PFSK-1 (cell line): ENCODE measurements around the gene CRIP2.

ENCODE experiments used
- FOXP2 ChIP-seq: optimal IDR thresholded peaks from 2 replicates; pipeline ENCODE3; 2011; ENCODE audit warnings: borderline replicate concordance, control low read depth, inconsistent platforms; ENCODE audit not compliant: insufficient read depth; ENCODE audit errors: extremely low read length, extremely low read depth
- POLR2AphosphoS5 ChIP-seq: IDR thresholded peaks from 2 replicates; pipeline ENCODE4 v1.6.1; 2012; ENCODE audit warnings: low read depth, mild to moderate bottlenecking, control low read depth, low read length, moderate library complexity
- REST ChIP-seq, 2 experiments: IDR thresholded peaks; 2 replicates each; pipeline versions ENCODE4 v1.6.1 to v1.8.0; 2011 to 2012; ENCODE audit warnings: low read depth in 2 of 2, low read length in 2 of 2, control low read depth in 1 of 2, inconsistent platforms in 1 of 2, mild to moderate bottlenecking in 1 of 2, moderate library complexity in 1 of 2; ENCODE audit not compliant: insufficient read depth in 1 of 2
- SIN3A ChIP-seq: IDR thresholded peaks from 2 replicates; pipeline ENCODE4 v1.6.1; 2012; ENCODE audit warnings: mild to moderate bottlenecking, low read length, moderate library complexity, borderline replicate concordance; ENCODE audit not compliant: insufficient read depth
- TAF1 ChIP-seq: IDR thresholded peaks from 2 replicates; pipeline ENCODE4 v1.6.1; 2012; ENCODE audit warnings: low read length, control low read depth, borderline replicate concordance; ENCODE audit not compliant: insufficient read depth

Gene CRIP2

DNA sequence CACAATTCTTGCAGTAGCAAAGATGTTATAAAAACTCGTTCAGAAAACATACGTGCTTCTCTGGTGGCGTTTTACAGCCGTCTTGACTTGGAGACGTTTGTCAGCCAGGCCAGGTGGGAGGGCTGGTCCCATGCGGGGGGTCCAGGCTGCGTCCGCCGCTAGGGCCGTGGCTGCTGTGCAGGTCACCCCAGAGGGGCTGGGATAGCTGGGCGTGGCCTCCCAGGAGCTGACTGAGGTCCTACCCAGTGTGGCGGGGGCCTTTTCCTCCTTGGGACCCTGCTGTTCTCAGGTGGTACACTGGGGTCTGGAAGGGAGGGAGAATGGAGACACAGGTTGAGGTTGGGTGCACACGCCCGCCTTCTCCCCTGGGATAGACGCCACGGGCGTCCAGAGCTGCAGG lies 29.8 kb upstream of the CRIP2 start:
- TF ChIP-seq TAF1, result no peak
- no peak for TF ChIP-seq REST (IDR thresholded peaks at IDR 0.05; ENCODE audit: insufficient read depth in 1 of 2, low read depth in 2 of 2, low read length in 2 of 2)
- no peak for TF ChIP-seq POLR2AphosphoS5
- no peak for TF ChIP-seq SIN3A
- TF ChIP-seq FOXP2, result no peak

DNA sequence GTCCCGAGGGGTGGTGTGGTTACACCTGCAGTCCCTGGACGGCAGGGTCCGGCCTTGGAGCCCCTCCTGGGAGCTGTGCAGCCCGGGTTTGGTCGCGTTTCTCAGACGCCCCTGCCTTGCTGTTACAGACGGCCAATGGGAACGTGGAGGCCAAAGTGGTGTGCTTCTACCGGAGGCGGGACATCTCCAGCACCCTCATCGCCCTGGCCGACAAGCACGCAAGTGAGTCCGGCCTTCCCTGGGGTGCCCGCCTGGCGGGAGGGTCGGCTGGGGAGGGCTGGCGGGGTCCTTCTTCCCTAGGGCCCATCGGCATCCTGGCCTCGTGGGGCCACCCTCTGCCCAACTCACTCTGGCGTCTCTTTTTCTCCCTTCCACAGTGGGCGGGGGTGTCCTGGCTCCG lies 29.3 kb upstream of the CRIP2 start:
- TF ChIP-seq REST (IDR thresholded peaks at IDR 0.05; ENCODE audit: insufficient read depth in 1 of 2, low read depth in 2 of 2, low read length in 2 of 2), result no peak

DNA sequence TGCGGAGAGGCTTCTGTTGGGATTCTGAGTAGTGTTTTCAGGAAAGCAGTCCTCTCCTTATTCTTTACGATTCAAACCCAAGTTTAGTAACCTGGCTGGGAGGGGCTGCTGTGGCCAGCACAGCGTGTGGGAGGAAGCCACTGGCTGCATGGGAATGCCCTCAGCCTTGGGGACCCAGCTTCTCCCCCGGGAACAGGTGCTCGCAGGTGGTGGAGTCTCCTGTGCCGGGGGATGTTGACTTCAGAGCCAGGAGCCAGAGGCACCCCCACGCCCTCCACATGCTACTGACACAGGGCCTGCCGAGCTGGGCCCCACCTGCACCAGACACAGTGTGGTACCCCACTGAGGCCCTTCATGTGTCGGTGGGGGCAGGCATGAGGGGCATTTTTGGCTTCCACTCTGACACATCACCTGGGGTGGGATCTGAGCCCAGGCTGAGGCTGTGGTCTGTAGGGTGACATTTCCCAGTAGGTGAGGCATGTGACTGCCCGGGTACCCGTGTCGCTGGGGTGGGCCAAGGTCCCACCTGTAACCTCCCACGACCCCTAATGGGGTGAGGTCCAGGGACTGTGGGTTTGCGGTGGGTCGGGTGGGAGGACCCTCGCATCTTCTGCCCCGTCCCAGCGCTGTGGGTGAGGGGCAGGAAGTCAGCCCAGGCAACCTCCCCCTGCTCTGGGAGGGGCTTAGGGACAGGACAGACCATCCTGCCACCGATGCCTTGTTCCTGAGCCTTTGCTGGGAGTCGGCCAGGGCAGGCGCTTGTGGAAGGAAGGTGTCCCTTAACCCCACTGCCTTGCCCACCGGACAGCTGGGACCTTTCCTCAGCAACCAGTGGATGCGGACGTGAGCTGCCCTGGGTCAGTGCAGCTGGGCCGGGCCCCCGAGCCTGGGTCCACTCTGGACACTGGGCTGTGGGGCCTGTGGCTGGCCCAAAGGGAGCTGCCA lies 28.4 kb upstream of the CRIP2 start:
- no peak for TF ChIP-seq SIN3A
- no peak for TF ChIP-seq FOXP2
- TF ChIP-seq POLR2AphosphoS5, result no peak
- no peak for TF ChIP-seq TAF1
- no peak for TF ChIP-seq REST (IDR thresholded peaks at IDR 0.05; ENCODE audit: insufficient read depth in 1 of 2, low read depth in 2 of 2, low read length in 2 of 2)

DNA sequence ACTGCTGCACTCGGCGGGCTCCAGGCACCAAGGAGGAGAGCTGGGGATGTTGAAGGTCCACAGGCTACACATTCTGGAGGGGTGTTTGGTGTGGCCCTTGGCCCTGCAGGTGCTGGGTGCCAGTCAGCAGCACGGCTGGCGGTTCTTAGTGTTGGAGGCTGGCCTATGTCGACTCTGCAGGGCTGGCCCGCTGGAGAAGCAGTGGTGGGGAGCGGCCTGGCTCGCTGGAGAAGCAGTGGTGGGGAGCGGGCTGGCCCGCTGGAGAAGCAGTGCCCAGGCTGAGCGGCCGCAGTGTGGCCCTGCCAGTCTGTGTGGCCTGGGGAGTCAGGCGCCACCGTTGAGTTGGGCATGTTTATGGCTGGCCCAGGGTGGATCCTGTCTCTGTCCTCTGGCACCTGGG lies 27.6 kb upstream of the CRIP2 start:
- TF ChIP-seq FOXP2 (no peak), SIN3A (no peak), POLR2AphosphoS5 (no peak), REST (IDR thresholded peaks at IDR 0.05; ENCODE audit: insufficient read depth in 1 of 2, low read depth in 2 of 2, low read length in 2 of 2) (no peak), TAF1 (no peak)
